ENCODE data around the gene SPTBN4.
"Not testable (repeated sequence)": the region's sequence is repeated elsewhere in the genome, so short reads cannot be mapped to it uniquely, and the experiment has no call there.

SPTBN4 gene

GRCh38 chr19:40461669-40462221 is 5.1 kb upstream of the SPTBN4 start:
- Histone ChIP-seq H3K36me3 (replicated peaks; ENCODE audit: insufficient read depth, low read length) (no peaks in the 10 kb centered on the region), H2AFZ (ENCODE audit: low read length) (no peak overlapping the region), H3K4me2 (ENCODE audit: low read depth, low read length) (no peak overlapping the region), H3K4me3 (ENCODE audit: low read length) (no peak overlapping the region), H3K27ac (ENCODE audit: low read length) (peak overlapping the region; percentile 20; the same call in 1 of the 2 replicates), H3F3A (ENCODE audit: insufficient read depth, low read length) (0 out of 2 replicates have a peak, but pooled peaks cover 3% of the 10 kb centered on the region), H3K9ac (ENCODE audit: low read length) (no peak overlapping the region), H3K9me3 (replicated peaks; ENCODE audit: insufficient read depth, low read length) (no peaks in the 10 kb centered on the region), H3K9me2 (replicated peaks; ENCODE audit: insufficient read depth, low read length) (no peaks in the 10 kb centered on the region), H4K20me1 (ENCODE audit: insufficient read depth, low read length) (no peaks in the 10 kb centered on the region), H3K79me2 (ENCODE audit: low read length) (no peaks in the 10 kb centered on the region), H3K27me3 (replicated peaks; ENCODE audit: insufficient read depth, low read length) (peaks cover 5% of the 10 kb centered on the region; the same call in 1 of the 2 replicates), H3K4me1 (ENCODE audit: low read length) (peaks cover 19% of the 10 kb centered on the region)
- DNase-seq, result no peak
- TF ChIP-seq EZH2phosphoT487 (IDR thresholded peaks at IDR 0.05; ENCODE audit: low read length) (no peak), EZH2 (optimal IDR thresholded peaks at IDR 0.05; ENCODE audit: low read depth, low read length) (no peak)
- TF ChIP-seq, protein P1, sequence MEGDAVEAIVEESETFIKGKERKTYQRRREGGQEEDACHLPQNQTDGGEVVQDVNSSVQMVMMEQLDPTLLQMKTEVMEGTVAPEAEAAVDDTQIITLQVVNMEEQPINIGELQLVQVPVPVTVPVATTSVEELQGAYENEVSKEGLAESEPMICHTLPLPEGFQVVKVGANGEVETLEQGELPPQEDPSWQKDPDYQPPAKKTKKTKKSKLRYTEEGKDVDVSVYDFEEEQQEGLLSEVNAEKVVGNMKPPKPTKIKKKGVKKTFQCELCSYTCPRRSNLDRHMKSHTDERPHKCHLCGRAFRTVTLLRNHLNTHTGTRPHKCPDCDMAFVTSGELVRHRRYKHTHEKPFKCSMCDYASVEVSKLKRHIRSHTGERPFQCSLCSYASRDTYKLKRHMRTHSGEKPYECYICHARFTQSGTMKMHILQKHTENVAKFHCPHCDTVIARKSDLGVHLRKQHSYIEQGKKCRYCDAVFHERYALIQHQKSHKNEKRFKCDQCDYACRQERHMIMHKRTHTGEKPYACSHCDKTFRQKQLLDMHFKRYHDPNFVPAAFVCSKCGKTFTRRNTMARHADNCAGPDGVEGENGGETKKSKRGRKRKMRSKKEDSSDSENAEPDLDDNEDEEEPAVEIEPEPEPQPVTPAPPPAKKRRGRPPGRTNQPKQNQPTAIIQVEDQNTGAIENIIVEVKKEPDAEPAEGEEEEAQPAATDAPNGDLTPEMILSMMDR (IDR thresholded peaks at IDR 0.05; ENCODE audit: low read length), result no peak

GRCh38 chr19:40463587-40464037 is 3.2 kb upstream of the SPTBN4 start:
- DNase-seq; H3K9me3 ChIP-seq (replicated peaks; ENCODE audit: insufficient read depth, low read length); H4K20me1 ChIP-seq (ENCODE audit: insufficient read depth, low read length); H2AFZ ChIP-seq (ENCODE audit: low read length); H3K9me2 ChIP-seq (replicated peaks; ENCODE audit: insufficient read depth, low read length); H3K79me2 ChIP-seq (ENCODE audit: low read length); H3K9ac ChIP-seq (ENCODE audit: low read length); H3K27ac ChIP-seq (ENCODE audit: low read length); H3K36me3 ChIP-seq (replicated peaks; ENCODE audit: insufficient read depth, low read length); H3K4me3 ChIP-seq (ENCODE audit: low read length); H3K4me2 ChIP-seq (ENCODE audit: low read depth, low read length); H3F3A ChIP-seq (ENCODE audit: insufficient read depth, low read length): not testable (repeated sequence)
- peaks cover 13% of the 10 kb centered on the region for H3K27me3 ChIP-seq (replicated peaks; ENCODE audit: insufficient read depth, low read length)
- H3K4me1 ChIP-seq (ENCODE audit: low read length), result peaks cover 20% of the 10 kb centered on the region

DNA sequence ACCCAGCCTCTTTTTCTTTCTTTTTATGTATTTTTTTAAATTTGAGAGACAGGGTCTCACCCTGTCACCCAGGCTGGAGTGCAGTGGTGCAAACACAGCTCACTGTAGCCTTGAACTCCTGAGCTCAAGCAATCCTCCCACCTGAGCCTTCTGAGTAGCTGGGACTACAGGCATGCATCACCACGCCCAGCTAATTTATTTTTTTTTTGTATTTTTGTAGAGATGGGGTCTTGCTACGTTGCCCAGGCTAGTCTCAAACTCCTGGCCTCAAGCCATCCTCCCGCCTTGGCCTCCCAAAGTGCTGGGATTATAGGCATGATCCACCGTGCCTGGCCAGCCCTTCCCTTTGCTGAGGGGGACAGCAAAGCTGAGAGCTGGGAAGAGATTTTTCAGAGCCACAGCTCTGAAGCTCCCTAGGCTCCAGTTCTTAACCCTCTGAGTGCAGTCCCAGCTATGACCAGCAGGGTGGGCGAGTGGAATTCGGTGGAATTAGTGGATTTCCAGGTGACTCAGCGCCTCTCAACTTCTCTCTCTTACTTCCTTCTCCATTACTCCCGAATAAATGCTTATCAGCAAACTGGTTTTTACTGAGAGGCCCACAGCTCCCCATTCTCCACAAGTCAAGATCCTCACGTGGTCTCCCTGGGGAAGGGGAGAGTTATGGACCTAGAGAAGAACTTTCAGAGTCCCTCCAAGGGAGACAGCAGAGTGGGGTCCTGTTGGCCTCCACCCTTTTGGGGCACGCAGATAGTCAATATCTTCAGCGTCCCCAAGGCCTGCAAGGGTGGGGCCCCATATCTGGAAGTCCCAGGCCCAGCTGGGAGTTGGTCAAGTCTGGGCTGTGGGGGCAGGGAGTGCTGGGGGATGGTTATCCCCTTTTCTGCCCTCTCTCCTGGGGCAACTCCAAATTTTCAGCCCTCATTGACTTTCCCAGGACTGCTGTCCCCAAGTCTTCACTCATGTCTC is 2.5 kb upstream of the SPTBN4 start:
- peaks cover 13% of the 10 kb centered on the region for H3K27me3 ChIP-seq (replicated peaks; ENCODE audit: insufficient read depth, low read length)
- TF ChIP-seq, protein P1 (IDR thresholded peaks at IDR 0.05; ENCODE audit: low read length), result peak; percentile 78
- no peak for TF ChIP-seq EZH2 (optimal IDR thresholded peaks at IDR 0.05; ENCODE audit: low read depth, low read length)
- no peaks in the 10 kb centered on the region for H3K9me2 ChIP-seq (replicated peaks; ENCODE audit: insufficient read depth, low read length)
- peak overlapping the region; percentile 83 for H2AFZ ChIP-seq (ENCODE audit: low read length)
- H3K4me1 ChIP-seq (ENCODE audit: low read length), result peaks cover 20% of the 10 kb centered on the region
- peak; percentile 63 for DNase-seq
- no peak overlapping the region for H3K27ac ChIP-seq (ENCODE audit: low read length)
- H3K4me2 ChIP-seq (ENCODE audit: low read depth, low read length), result peak overlapping the region; percentile 63
- no peaks in the 10 kb centered on the region for H3K9me3 ChIP-seq (replicated peaks; ENCODE audit: insufficient read depth, low read length)
- no peaks in the 10 kb centered on the region for H3K79me2 ChIP-seq (ENCODE audit: low read length)
- no peak overlapping the region; the same call in 1 of the 2 replicates for H3K9ac ChIP-seq (ENCODE audit: low read length)
- 0 out of 2 replicates have a peak, but pooled peaks cover 3% of the 10 kb centered on the region for H3F3A ChIP-seq (ENCODE audit: insufficient read depth, low read length)
- H4K20me1 ChIP-seq (ENCODE audit: insufficient read depth, low read length), result no peaks in the 10 kb centered on the region
- peak overlapping the region; percentile 80 for H3K4me3 ChIP-seq (ENCODE audit: low read length)
- no peaks in the 10 kb centered on the region for H3K36me3 ChIP-seq (replicated peaks; ENCODE audit: insufficient read depth, low read length)

Measured in MM.1S (cell line).